Endodermal cell (in vitro differentiated cells): ENCODE data around the gene CDH13. TPM values are rescaled to one million over a fixed set of nuclear protein-coding genes. Genes with fewer than 3 reads are reported as not detected.
A peak's percentile ranks its signal among the peaks of the same experiment; 100 is the strongest.

ENCODE experiments used
- DNase-seq: peaks from one replicate; pipeline ENCODE4 v3.0.0-alpha.2; 2017
- H3K27ac ChIP-seq: 2 replicates; pipeline ENCODE4 v1.5.1; 2013; ENCODE audit warnings: mild to moderate bottlenecking, low read depth, low read length, moderate library complexity
- H3K27me3 ChIP-seq: 2 replicates; pipeline ENCODE4 v1.6.1; 2013; ENCODE audit warnings: mild to moderate bottlenecking, low read length, moderate library complexity; ENCODE audit not compliant: insufficient read depth, control insufficient read depth, poor library complexity, severe bottlenecking
- H3K36me3 ChIP-seq: 2 replicates; pipeline ENCODE4 v1.7.0; 2013; ENCODE audit warnings: mild to moderate bottlenecking, low read length, moderate library complexity; ENCODE audit not compliant: control insufficient read depth, insufficient read depth
- H3K4me1 ChIP-seq: one replicate; pipeline ENCODE4 v1.7.0; 2013; ENCODE audit warnings: low read length; ENCODE audit not compliant: control insufficient read depth, insufficient read depth
- H3K4me3 ChIP-seq: 2 replicates; pipeline ENCODE4 v1.5.1; 2013; ENCODE audit warnings: mild to moderate bottlenecking, low read length, moderate library complexity
- H3K9ac ChIP-seq: 2 replicates; pipeline ENCODE4 v1.6.1; 2013; ENCODE audit warnings: mild to moderate bottlenecking, low read length, moderate library complexity; ENCODE audit not compliant: poor library complexity, severe bottlenecking; ENCODE audit errors: extremely low read depth
- H3K9me3 ChIP-seq: 2 replicates; pipeline ENCODE4 v1.6.1; 2013; ENCODE audit warnings: mild to moderate bottlenecking, low read length, moderate library complexity; ENCODE audit not compliant: control insufficient read depth
- H3K27ac Mint-ChIP-seq: 2 replicates; pipeline ENCODE4 v1.8.0; 2020; ENCODE audit warnings: mixed read lengths
- H3K27me3 Mint-ChIP-seq: 2 replicates; pipeline ENCODE4 v1.8.0; 2021; ENCODE audit warnings: mild to moderate bottlenecking, mixed read lengths; ENCODE audit not compliant: insufficient read depth
- H3K36me3 Mint-ChIP-seq: 2 replicates; pipeline ENCODE4 v1.8.0; 2020; ENCODE audit warnings: low read depth, mixed read lengths
- H3K4me1 Mint-ChIP-seq: 2 replicates; pipeline ENCODE4 v1.8.0; 2020; ENCODE audit warnings: mixed read lengths
- H3K4me3 Mint-ChIP-seq: 2 replicates; pipeline ENCODE4 v1.8.0; 2020; ENCODE audit warnings: mild to moderate bottlenecking, moderate library complexity, mixed read lengths
- H3K9me3 Mint-ChIP-seq: 2 replicates; pipeline ENCODE4 v1.8.0; 2020; ENCODE audit warnings: mild to moderate bottlenecking, mixed read lengths
- CTCF ChIP-seq: fragments of 200-600 bp; sonication (generic); conservative IDR thresholded peaks from 2 replicates; pipeline ENCODE4 v1.5.0; 2021; ENCODE audit warnings: antibody characterized with exemption, mild to moderate bottlenecking
- WGBS, 2 experiments: methylation state at CpG; one replicate each; pipeline versions ENCODE4 v1.1.5 to v1.1.7; 2013; ENCODE audit warnings: missing lambda C conversion rate in 2 of 2, mixed read lengths in 1 of 2; ENCODE audit not compliant: insufficient coverage in 1 of 2, insufficient read length in 1 of 2; 5-methylcytosine and 5-hydroxymethylcytosine counted together
- total RNA-seq, 2 donors: library from RNA; stranded (reverse); fragmentation: NEBNext Ultra II Directional in 1 of 2; extraction: Animal tissue kit (Norgen Biotek cat#: 25700) in 1 of 2; gene quantifications; 2 replicates in 1 of 2; 3 replicates in 1 of 2; pipeline ENCODE4 v1.2.1, GENCODE V29; 2021

Gene CDH13
- total RNA-seq, 2 donors from 2014 or later = 0.86 to 1.8 TPM

- no peaks in the 10 kb centered on the region for H3K9me3 Mint-ChIP-seq
- no peak for DNase-seq
- H3K27me3 ChIP-seq = no peaks in the 10 kb centered on the region
- H3K9me3 ChIP-seq = no peaks in the 10 kb centered on the region
- WGBS, 2 experiments = 82 to 88% methylated on average over 3 of the region's 3 CpGs
- H3K36me3 Mint-ChIP-seq = no peaks in the 10 kb centered on the region
- no peak for TF ChIP-seq CTCF
- no peaks in the 10 kb centered on the region for H3K4me1 ChIP-seq
- H3K4me3 Mint-ChIP-seq = no peak overlapping the region
- H3K27ac Mint-ChIP-seq = no peak overlapping the region
- H3K27me3 Mint-ChIP-seq = no peaks in the 10 kb centered on the region
- no peak overlapping the region for H3K4me3 ChIP-seq
- no peak overlapping the region for H3K9ac ChIP-seq
- peaks cover 24% of the 10 kb centered on the region for H3K4me1 Mint-ChIP-seq
- no peaks in the 10 kb centered on the region for H3K36me3 ChIP-seq
- no peak overlapping the region for H3K27ac ChIP-seq
These were observed 1084.3 kb downstream of the CDH13 start for GRCh38 chr16:83711069-83711468.

GRCh38 chr16:83713597-83713996 is 1086.8 kb downstream of the CDH13 start:
- no peak overlapping the region for H3K9ac ChIP-seq
- Mint-ChIP-seq H3K4me3 (no peak overlapping the region), H3K27ac (no peak overlapping the region), H3K4me1 (peaks cover 24% of the 10 kb centered on the region), H3K27me3 (no peaks in the 10 kb centered on the region), H3K9me3 (no peaks in the 10 kb centered on the region), H3K36me3 (no peaks in the 10 kb centered on the region)
- H3K27me3 ChIP-seq = no peaks in the 10 kb centered on the region
- H3K36me3 ChIP-seq = no peaks in the 10 kb centered on the region
- no peak overlapping the region for H3K27ac ChIP-seq
- DNase-seq = peak; percentile 54
- H3K4me3 ChIP-seq = no peak overlapping the region
- WGBS, 2 experiments = 91 to 94% methylated on average over 4 of the region's 4 CpGs
- H3K9me3 ChIP-seq = no peaks in the 10 kb centered on the region
- H3K4me1 ChIP-seq = no peaks in the 10 kb centered on the region
- TF ChIP-seq CTCF = no peak

GRCh38 chr16:83714286-83714685 is 1087.5 kb downstream of the CDH13 start:
- WGBS, 2 experiments = 93 to 95% methylated on average over 4 of the region's 4 CpGs
- no peak for TF ChIP-seq CTCF
- H3K27ac ChIP-seq = no peak overlapping the region
- no peaks in the 10 kb centered on the region for H3K27me3 ChIP-seq
- H3K4me3 ChIP-seq = no peak overlapping the region
- peaks cover 24% of the 10 kb centered on the region for H3K4me1 Mint-ChIP-seq
- H3K9ac ChIP-seq = no peak overlapping the region
- no peaks in the 10 kb centered on the region for H3K27me3 Mint-ChIP-seq
- no peaks in the 10 kb centered on the region for H3K36me3 ChIP-seq
- no peak for DNase-seq
- H3K4me3 Mint-ChIP-seq = no peak overlapping the region
- H3K9me3 Mint-ChIP-seq = no peaks in the 10 kb centered on the region
- no peaks in the 10 kb centered on the region for H3K4me1 ChIP-seq
- no peaks in the 10 kb centered on the region for H3K36me3 Mint-ChIP-seq
- H3K9me3 ChIP-seq = no peaks in the 10 kb centered on the region
- no peak overlapping the region for H3K27ac Mint-ChIP-seq
